ENCODE data around the gene PHOSPHO1. TPM values are rescaled to one million over a fixed set of nuclear protein-coding genes. Genes with fewer than 3 reads are reported as not detected.

The PHOSPHO1 gene
- total RNA-seq, 1 experiment from 2014 or later, result 1.1 TPM

- H3K9me3 ChIP-seq (ENCODE audit: low read length), result no peaks in the 10 kb centered on the region
- peak; percentile 64 for ATAC-seq
- H3K9ac ChIP-seq (ENCODE audit: low read length), result no peak overlapping the region
- intact Hi-C loops (cut with micrococcal nuclease), result loop anchor here (1.0 to 2.0 kb wide), 4 partner anchors 35 to 273 kb away; no protein-coding TSS in a partner anchor
- BruUV-seq (replicated peaks), result no TSS peak
- ChIA-PET POLR2A (ENCODE audit: unreplicated experiment) (no interaction called here), CTCF (interaction anchor here (0.6 to 1.1 kb wide), 5 partner anchors 44 to 429 kb away, joined by 3 to 11 read pairs (median 5); no protein-coding TSS in a partner anchor)
- no peak overlapping the region for H3K4me3 ChIP-seq (ENCODE audit: low read length)
- TF ChIP-seq CTCF (conservative IDR thresholded peaks at IDR 0.05; ENCODE audit: low read depth, low read length), result peak; percentile 97
- TF ChIP-seq EZH2phosphoT487 (IDR thresholded peaks at IDR 0.05; ENCODE audit: borderline replicate concordance, low read length), result no peak
- H3K9me2 ChIP-seq (replicated peaks; ENCODE audit: low read length), result no peaks in the 10 kb centered on the region
- no peak overlapping the region for H2AFZ ChIP-seq (ENCODE audit: low read length)
- no peaks in the 10 kb centered on the region for H3F3A ChIP-seq (ENCODE audit: low read length, unreplicated experiment)
- DNase-seq, result peak; percentile 88
- H3K4me1 ChIP-seq (ENCODE audit: insufficient read depth, low read length), result peaks cover 12% of the 10 kb centered on the region; the same call in 1 of the 2 replicates
- H3K4me2 ChIP-seq (ENCODE audit: low read length), result peak overlapping the region; percentile 13; the same call in 1 of the 2 replicates
- H4K20me1 ChIP-seq (ENCODE audit: low read length), result no peaks in the 10 kb centered on the region
- no peaks in the 10 kb centered on the region for H3K79me2 ChIP-seq (ENCODE audit: low read length)
- no peaks in the 10 kb centered on the region for H3K36me3 ChIP-seq (ENCODE audit: low read depth, low read length)
- peaks cover 24% of the 10 kb centered on the region for H3K27me3 ChIP-seq (ENCODE audit: low read length)
- no peak overlapping the region for H3K27ac ChIP-seq (ENCODE audit: low read length)
Measured at GRCh38 chr17:49227436-49228261, 2.9 kb downstream of the PHOSPHO1 start.

- ChIA-PET POLR2A (ENCODE audit: unreplicated experiment) (no interaction called here), CTCF (interaction anchor here (0.6 to 1.1 kb wide), 5 partner anchors 47 to 272 kb away, joined by 3 to 7 read pairs (median 4); no protein-coding TSS in a partner anchor)
- H3K27ac ChIP-seq (ENCODE audit: low read length), result no peak overlapping the region
- BruUV-seq (replicated peaks), result no TSS peak
- no peak overlapping the region for H3K4me3 ChIP-seq (ENCODE audit: low read length)
- H3K4me2 ChIP-seq (ENCODE audit: low read length), result no peak overlapping the region
- H3K9me3 ChIP-seq (ENCODE audit: low read length), result no peaks in the 10 kb centered on the region
- DNase-seq, result no peak
- H3K79me2 ChIP-seq (ENCODE audit: low read length), result no peaks in the 10 kb centered on the region
- intact Hi-C loops (cut with micrococcal nuclease), result loop anchor here (1.0 to 2.0 kb wide), 4 partner anchors 34 to 273 kb away; no protein-coding TSS in a partner anchor
- no peak overlapping the region for H2AFZ ChIP-seq (ENCODE audit: low read length)
- no peaks in the 10 kb centered on the region for H3K9me2 ChIP-seq (replicated peaks; ENCODE audit: low read length)
- H3K9ac ChIP-seq (ENCODE audit: low read length), result no peak overlapping the region
- no peaks in the 10 kb centered on the region for H4K20me1 ChIP-seq (ENCODE audit: low read length)
- H3K4me1 ChIP-seq (ENCODE audit: insufficient read depth, low read length), result peaks cover 12% of the 10 kb centered on the region; the same call in 1 of the 2 replicates
- H3F3A ChIP-seq (ENCODE audit: low read length, unreplicated experiment), result no peaks in the 10 kb centered on the region
- H3K36me3 ChIP-seq (ENCODE audit: low read depth, low read length), result no peaks in the 10 kb centered on the region
- H3K27me3 ChIP-seq (ENCODE audit: low read length), result peaks cover 24% of the 10 kb centered on the region
- TF ChIP-seq EZH2 (IDR thresholded peaks at IDR 0.05; ENCODE audit: low read length, unreplicated experiment) (no peak), EZH2phosphoT487 (IDR thresholded peaks at IDR 0.05; ENCODE audit: borderline replicate concordance, low read length) (no peak), CTCF (conservative IDR thresholded peaks at IDR 0.05; ENCODE audit: low read depth, low read length) (no peak)
- ATAC-seq, result no peak
Measured at GRCh38 chr17:49226771-49227435, 3.7 kb downstream of the PHOSPHO1 start.

Data from PC-3 (cell line).